ENCODE results near the gene TRAPPC6A.

The TRAPPC6A gene

DNA sequence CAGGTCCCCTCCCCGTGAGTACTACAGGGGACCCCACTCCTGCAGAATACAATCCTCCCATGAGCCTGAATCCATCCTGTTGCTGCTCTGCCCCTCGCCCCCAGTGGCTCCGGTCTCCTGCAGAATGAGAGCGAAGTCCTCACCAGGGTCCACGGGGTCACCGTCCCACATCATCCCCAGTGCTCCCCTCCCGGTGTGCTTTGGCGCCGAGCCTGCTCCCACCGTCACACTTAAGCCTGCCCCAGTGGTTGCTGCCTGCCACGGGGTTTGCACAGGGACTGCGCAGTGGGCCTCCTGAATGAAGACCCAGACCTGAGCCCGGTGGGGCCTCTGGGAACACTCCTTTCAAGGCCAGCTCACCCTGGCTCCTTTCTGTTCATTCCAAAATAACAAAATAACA lies 47.8 kb downstream of the TRAPPC6A start:
- DNase-seq (ENCODE audit: low spot score) = no peak

DNA sequence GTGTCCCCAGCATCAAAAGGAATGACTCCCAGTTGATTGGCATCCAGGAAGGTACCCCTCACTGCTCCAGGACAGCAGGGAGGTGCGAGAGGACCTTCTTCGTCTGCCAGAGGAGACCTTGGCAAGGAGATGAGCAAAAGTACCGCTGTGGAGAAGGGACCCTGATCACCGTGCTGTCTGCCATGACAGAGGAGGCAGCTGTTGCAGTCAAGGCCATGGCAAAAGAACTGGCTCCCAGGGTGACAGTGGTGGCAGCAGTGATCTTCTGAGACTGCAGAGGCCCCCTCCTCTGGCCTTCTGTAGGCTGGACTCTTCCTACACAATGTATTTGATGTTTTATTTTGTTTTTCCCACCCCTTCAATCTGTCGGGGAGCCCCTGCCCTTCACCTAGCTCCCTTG lies 49.2 kb downstream of the TRAPPC6A start:
- no peak for DNase-seq (ENCODE audit: low spot score)

DNA sequence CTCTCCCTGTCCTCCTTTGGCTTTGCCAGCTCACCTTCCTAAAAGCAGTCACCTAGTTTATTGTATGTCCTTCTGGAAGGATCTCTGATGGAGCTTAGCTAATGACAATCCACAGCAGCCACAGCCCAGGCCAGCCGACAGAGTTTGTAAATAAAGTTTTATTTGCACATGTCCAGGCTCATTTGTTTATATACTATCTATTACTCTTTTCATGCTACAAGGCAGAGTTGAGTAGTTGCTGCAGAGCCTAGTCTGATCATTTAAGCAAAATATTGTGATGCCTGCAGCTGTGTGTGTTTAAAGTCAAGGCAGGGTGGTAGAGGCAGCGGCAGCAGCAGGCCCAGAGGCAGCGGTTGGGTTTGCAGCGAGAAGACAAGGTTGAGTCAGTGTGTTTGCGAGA lies 49.9 kb downstream of the TRAPPC6A start:
- no peak for DNase-seq (ENCODE audit: low spot score)

DNA sequence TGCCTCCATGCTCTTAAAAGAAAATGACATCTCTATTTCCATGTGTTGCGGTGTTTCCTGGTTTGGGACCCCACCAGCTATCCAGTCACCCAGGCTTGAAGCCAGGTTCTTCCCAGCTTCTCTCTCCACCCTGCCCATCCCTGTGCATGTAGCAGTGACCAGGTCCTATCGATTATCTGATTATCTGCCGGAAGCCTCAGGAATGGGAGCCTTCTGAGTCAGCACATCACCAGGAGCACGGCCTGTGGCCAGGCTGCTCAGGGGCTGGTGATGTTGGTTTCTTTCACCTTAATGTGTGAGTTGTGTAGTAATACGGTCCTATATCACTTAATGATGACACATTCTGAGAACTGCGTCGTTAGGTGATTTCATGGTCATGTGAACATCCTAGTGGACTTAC lies 51.4 kb downstream of the TRAPPC6A start:
- no peak for DNase-seq (ENCODE audit: low spot score)

DNA sequence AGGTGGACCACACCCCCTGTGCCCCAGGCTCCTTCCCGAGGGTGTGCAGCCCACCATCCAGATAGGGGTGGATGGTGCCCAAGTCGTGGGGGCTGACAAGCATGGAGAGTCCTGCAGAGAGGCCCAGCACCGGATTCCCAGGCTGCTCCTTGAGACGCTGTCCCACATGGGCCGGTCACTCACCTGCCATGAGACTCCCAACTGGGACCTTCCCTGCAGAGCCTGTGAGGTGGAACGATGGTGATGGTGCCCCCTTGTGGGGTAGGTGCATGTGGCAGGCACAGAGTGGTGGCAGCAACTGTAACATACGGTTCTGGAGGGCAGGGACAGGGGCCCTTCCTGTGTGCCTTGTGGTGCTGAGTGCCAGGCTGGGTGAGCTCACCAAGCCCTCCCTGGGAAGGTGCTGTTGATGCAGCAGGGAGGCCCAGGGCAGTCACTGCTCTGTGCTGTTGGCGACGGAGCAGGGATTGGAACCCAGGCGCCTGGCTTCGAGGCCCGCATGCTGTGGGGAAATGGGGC lies 52.0 kb downstream of the TRAPPC6A start:
- DNase-seq (ENCODE audit: low spot score) = peak; percentile 60

DNA sequence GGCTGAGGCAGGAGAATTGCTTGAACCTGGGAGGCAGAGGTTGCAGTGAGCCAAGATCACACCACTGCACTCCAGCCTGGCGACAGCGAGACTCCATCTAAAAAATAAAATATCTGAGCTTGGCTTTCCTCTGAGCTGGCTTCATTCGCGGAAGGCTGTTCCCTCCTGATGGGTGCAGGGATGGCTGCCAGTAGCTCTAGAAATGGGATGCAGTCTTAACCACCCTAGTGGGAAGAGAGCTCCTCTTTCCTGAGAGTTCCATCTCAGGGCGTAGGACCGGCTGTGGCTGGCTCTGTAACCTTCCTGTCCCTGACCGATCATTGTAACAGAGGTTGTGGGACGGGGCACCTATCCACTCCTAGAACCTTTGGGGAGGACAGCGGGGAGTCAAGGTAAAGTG lies 52.7 kb downstream of the TRAPPC6A start:
- peak; percentile 58 for DNase-seq (ENCODE audit: low spot score)

DNA sequence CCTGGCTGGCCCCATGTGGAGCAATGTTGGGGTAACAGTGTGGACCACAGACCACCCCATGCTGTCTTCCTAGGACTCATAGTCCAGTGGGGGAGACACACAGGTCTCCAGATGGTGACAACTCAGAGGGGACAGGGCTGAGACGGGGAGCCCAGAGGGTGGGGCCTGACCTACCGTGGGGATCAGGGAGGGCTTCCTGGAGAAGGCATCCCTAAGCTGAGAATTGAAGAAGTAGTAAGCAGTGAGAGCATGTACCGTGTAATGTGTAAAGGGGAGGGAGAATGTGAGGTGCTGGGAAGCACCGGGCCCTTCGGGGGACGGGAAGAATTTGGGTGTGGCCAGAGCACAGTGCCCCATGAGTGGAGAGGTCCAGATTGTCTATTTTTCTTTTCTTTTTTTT lies 54.0 kb downstream of the TRAPPC6A start:
- DNase-seq (ENCODE audit: low spot score) = no peak

DNA sequence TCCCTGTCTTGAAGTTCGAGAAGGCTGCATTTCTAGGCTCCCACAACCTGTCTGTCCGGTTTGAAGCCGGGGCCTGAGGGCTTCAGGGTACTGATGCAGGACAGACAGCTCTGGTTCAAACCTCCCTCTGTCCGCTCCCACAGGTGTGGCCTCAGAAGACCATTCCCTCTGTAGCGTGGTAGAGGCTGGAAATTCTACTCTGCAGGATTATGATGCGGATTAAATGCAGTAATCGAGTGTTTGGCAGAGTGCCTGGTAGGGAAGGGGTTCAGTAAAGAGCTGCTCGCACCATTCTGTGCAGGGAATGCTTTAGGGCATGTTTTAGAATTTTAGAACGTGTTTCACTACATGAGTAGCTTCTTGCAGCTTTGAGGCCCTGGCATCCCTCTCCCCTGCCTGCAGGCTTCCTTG lies 54.6 kb downstream of the TRAPPC6A start:
- no peak for DNase-seq (ENCODE audit: low spot score)

DNA sequence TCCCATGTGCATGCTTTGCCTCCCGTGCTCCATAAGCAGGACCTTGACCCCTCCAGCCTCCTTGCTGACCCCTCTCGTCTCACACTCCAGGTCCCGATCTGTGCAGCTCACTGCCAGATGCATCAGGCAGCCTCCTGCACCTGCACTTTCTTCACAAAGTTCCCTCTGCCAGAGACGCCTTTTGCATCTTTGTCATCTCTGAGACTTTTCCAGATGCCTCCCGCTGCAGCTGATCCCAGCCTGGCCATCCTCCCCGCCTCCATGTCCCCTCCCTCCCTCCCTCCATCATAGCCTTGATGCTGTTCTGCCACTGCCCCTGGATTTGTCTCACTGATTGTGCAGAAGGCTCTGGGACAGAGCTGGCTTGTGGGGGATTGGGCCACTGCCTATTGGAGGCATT lies 55.2 kb downstream of the TRAPPC6A start:
- no peak for DNase-seq (ENCODE audit: low spot score)

DNA sequence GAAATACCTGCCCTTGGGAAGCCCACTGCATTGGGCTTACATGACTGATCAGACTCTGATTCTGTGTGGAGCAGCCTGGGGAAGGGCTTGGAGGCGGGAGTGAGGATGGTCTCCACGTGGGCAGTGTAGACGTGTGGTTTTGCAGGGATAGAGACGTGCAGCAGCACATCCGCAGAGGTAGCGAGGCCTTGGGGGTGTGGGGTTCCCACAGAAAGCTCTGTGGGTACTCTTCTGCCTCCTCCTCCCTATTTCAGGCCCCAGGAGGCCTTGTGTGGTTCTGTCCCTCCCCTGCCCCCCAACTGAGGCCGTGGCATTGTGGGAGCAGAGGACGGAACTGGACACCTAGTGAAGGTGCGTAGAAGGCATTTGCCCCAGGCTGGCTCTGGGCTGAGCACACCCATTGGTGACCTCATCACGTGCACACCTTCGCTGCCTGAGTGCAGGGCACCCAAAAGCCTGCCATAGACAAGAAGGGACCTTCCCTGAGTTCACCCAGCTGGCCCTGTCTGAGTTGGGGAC lies 56.2 kb downstream of the TRAPPC6A start:
- no peak for DNase-seq (ENCODE audit: low spot score)

DNA sequence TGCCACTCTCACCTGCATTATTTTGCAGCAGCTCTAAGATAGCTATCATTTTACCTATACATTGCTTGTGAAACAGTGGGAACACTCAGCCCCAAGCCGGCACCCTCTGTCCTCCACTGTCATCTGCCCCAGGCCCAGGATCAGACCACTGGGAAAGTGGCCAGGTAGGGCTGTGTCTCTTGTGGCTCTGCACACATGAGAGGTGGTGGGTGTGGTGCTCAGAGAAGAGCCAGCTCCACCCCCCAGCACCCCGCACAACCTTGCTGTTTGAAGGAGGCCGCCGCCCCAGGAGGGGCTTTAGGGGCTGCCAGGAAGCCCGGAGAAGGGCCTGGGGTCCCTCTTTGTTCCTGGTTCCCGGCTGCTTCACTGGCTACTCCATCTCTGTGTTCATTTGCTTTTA lies 58.5 kb downstream of the TRAPPC6A start:
- DNase-seq (ENCODE audit: low spot score) = no peak

DNA sequence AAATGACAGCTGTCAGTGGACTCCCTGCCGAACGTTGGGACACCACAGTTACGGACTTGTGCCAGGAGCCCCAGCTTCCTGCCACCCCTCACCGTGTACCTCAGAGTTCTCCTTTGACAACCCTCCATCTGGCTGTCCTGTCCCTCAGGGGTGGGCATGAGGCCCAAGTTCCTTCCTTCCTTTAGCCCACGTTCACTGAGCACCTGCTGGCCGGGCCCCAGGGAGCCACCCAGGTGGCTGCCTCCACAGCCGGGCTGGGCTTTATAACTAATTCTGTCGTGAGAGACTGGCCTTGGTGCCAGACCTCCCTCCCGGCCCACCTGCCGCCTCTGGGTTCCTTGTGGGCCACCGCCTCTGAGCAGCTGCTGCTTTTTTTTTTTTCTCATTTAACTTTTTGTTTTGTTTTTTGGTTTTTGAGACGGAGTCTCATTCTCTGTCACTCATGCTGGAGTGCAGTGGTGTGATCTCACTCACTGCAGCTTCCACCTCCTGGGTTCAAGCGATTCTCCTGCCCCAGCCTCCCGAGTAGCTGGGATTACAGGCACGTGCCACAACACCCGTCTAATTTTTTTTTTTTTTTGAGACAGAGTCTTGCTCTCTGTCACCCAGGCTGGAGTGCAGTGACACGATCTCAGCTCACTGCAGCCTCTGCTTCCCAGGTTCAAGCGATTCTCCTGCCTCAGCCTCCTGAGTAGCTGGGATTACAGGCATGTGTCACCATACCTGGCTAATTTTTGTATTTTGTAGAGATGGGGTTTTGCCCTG lies 59.3 kb downstream of the TRAPPC6A start:
- DNase-seq (ENCODE audit: low spot score) = peak; percentile 43

DNA sequence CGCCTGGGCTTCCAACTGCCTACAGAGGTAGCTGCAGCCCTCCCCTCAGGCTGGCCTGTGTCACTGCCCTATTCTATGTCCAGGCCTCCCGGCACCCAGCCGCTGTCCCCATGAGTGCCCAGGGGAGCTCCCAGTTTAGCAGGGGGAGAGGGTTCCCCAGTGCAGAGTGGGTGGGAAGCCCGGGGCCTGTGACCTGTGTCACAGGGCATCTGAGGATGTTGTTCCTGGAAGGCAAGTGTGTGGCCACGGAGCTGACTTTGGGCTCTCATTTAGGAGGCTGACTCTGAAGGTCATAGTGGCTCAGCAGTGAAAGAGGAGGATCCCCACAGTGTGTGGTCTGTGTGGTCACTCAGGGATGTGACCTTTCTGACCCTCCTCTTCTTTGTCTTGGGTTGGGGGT lies 59.9 kb downstream of the TRAPPC6A start:
- DNase-seq (ENCODE audit: low spot score) = no peak

DNA sequence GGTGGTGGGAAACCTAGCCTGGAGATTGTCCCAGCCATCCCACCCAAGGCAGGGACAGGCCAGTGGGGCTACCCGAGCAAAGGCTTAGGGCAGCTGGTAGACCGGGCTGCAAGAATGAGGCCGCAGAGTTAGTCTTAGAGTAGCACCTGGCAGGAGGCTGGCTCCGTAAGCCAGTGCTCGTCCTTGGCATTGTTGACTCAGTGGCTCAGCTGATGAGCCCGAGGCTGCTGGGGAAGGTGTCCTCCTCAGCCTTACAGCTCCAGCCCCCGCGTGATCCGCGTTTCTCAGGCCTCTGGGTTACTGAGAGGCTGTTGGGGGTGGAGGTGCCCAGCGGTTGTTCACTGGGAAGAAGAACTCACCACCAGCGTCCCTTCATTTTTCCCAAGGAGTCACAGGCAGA lies 60.4 kb downstream of the TRAPPC6A start:
- peak; percentile 50 for DNase-seq (ENCODE audit: low spot score)

DNA sequence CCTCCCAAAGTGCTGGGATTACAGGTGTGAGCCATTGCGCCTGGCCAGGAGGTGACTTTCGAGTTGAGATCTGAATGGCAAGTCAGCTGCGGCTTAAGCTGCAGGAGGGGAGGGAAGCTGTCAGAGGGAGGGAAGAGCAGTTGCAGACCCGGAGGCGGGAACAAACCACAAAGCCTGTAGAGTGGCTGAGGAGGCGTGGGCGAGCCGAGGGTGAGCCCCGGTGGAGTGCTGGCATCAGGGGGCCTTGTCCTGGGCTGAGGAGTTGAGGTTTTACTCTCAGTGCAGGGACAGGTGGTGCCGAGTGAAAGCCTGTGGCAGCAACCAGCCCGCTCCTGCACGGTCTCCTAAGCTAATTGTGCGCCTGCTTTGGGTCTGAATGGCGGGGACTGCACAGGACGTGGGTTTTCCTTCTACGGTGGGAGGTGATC lies 60.9 kb downstream of the TRAPPC6A start:
- peak; percentile 46 for DNase-seq (ENCODE audit: low spot score)

DNA sequence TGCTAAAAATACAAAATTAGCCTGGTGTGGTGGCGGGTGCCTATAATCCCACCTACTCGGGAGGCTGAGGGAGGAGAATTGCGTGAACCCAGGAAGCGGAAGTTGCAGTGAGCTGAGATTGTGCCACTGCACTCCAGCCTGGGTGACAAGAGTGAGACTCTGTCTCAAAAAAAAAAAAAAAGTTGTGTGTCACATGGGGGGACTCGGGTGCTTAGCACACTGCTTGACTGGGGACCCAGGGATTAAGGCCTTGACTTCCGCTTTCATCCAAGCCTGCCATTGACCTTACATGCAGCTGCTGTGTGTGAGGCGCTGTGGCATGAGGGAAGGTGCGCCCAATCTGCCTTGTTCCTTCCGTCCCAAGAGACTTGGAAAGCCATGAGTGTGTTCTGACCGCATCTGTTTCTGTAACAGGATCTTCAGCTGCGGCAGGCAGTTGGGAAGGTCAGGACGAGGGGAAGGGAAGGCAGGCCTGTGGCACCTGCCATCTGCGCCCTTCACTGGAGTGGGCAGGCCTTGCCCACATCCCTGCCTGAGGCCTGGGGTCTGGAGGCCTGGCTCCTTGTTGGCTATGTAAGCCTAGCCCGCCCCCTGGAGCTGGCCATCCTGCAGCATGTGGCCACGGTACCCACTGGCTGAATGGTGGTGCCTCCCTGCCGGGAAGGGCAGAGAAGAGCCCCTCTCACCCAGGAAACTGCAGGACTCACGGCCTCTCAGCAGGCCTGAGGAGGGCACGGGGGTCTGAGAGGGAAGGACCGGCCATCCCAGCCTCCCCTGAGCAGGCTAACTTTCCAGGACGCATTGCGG lies 62.0 kb downstream of the TRAPPC6A start:
- DNase-seq (ENCODE audit: low spot score) = no peak

DNA sequence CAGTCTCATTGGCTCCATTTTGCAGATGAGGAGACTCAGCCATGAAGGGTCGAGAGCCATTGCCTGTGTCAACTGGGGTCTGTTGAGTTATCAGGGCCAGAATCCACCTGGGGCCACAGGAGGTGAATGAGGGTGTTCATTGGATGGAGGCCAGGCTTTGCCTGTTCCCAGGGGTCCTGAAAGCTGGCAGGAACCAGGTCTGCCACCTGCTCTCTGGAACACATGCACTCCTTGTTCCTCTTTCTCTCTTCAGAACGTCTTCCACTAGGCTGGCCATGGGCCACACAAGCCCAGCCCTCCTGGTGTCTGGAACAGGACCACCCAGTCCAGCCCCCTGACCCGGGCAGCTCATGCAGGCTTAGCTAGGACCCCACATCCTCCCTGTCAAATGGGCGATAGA lies 63.9 kb downstream of the TRAPPC6A start:
- no peak for DNase-seq (ENCODE audit: low spot score)

DNA sequence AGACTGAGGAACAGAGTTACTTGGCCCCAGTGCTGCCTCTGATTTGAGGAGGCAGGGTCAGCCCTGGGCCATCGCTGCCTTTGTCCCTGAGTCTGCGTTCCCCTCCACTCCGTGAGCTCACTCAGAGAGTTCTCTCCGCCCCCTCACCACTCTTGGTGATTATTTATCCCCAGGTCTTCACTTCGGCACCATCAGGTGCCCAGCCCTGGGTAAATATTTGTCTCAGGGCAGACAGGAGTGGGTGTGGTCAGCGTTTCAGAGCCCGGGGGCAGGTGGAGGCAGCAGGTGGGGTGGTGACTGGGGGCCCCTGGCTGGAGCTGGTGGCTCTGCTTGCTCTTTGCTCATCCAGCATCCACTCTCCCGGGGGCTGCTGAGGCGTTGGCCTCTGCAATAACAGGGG lies 64.4 kb downstream of the TRAPPC6A start:
- DNase-seq (ENCODE audit: low spot score) = no peak

Measured in cerebellar cortex (tissue), 1 donor.